Karpas-422 (cell line): ENCODE results near the gene IFNL3. TPM values are rescaled to one million over a fixed set of nuclear protein-coding genes. Genes with fewer than 3 reads are reported as not detected.
"Not testable (repeated sequence)": the region's sequence is repeated elsewhere in the genome, so short reads cannot be mapped to it uniquely, and the experiment has no call there.

Experiments used
- DNase-seq: peaks from one replicate; pipeline ENCODE4 v3.0.0-alpha.2; 2015
- H2AFZ ChIP-seq: fragments of 200-600 bp; sonication (generic); 2 replicates; pipeline ENCODE4 v1.6.1; 2014; ENCODE audit warnings: antibody characterized with exemption, low read length, mixed read lengths
- H3K27ac ChIP-seq: fragments of 200-600 bp; sonication (generic); 2 replicates; pipeline ENCODE4 v1.5.1; 2014; ENCODE audit warnings: mild to moderate bottlenecking, low read length, moderate library complexity
- H3K27me3 ChIP-seq: fragments of 200-600 bp; sonication (generic); 2 replicates; pipeline ENCODE4 v1.6.1; 2014; ENCODE audit warnings: low read length, mixed read lengths
- H3K36me3 ChIP-seq: fragments of 200-600 bp; sonication (generic); 2 replicates; pipeline ENCODE4 v1.6.1; 2014; ENCODE audit warnings: low read length, mixed read lengths; ENCODE audit not compliant: insufficient read depth
- H3K4me1 ChIP-seq: fragments of 200-600 bp; sonication (generic); 2 replicates; pipeline ENCODE4 v1.6.1; 2014; ENCODE audit warnings: mild to moderate bottlenecking, low read length, mixed read lengths
- H3K4me2 ChIP-seq: fragments of 200-600 bp; sonication (generic); 2 replicates; pipeline ENCODE4 v1.6.1; 2014; ENCODE audit warnings: low read length, low read depth, mild to moderate bottlenecking; ENCODE audit not compliant: poor library complexity, severe bottlenecking
- H3K4me3 ChIP-seq: fragments of 200-600 bp; sonication (generic); 2 replicates; pipeline ENCODE4 v1.5.1; 2014; ENCODE audit warnings: mild to moderate bottlenecking, antibody characterized with exemption, low read length, mixed read lengths
- H3K79me2 ChIP-seq: fragments of 200-600 bp; sonication (generic); 2 replicates; pipeline ENCODE4 v1.6.1; 2014; ENCODE audit warnings: mild to moderate bottlenecking, low read length, mixed read lengths
- H3K9ac ChIP-seq: fragments of 200-600 bp; sonication (generic); 2 replicates; pipeline ENCODE4 v1.6.0; 2014; ENCODE audit warnings: low read length
- H3K9me2 ChIP-seq: fragments of 200-600 bp; sonication (generic), shearing (Covaris generic); replicated peaks from 2 replicates; pipeline ENCODE4 v1.6.0; 2014; ENCODE audit warnings: mild to moderate bottlenecking, low read length, moderate library complexity; ENCODE audit not compliant: insufficient read depth
- H3K9me3 ChIP-seq: fragments of 300-700, 200-600 bp; sonication (generic); 2 replicates; pipeline ENCODE4 v1.6.1; 2014; ENCODE audit warnings: low read length, mixed read lengths
- H4K20me1 ChIP-seq: fragments of 200-600 bp; sonication (generic); 2 replicates; pipeline ENCODE4 v1.6.1; 2014; ENCODE audit warnings: mild to moderate bottlenecking, antibody characterized with exemption, low read length, low read depth; ENCODE audit not compliant: insufficient read depth
- total RNA-seq: library from RNA; depleted of rRNA; stranded (reverse); fragments of >200 nt; shearing (Covaris generic); gene quantifications from 2 replicates; pipeline ENCODE4 v1.2.3, GENCODE V29; 2014; ENCODE audit warnings: low replicate concordance

Gene IFNL3
- total RNA-seq, 1 experiment from 2014 or later, result not detected

- Histone ChIP-seq H3K4me3 (no peak overlapping the region), H3K9me2 (no peaks in the 10 kb centered on the region), H4K20me1 (no peaks in the 10 kb centered on the region), H3K36me3 (no peaks in the 10 kb centered on the region), H3K27ac (no peak overlapping the region), H3K9me3 (no peaks in the 10 kb centered on the region), H3K4me1 (peaks cover 6% of the 10 kb centered on the region), H2AFZ (peak overlapping the region; percentile 60; the same call in 1 of the 2 replicates), H3K79me2 (no peaks in the 10 kb centered on the region), H3K4me2 (no peak overlapping the region), H3K9ac (no peak overlapping the region), H3K27me3 (no peaks in the 10 kb centered on the region)
- peak; percentile 67 for DNase-seq
Observed at GRCh38 chr19:39237200-39238184, 7.3 kb downstream of the IFNL3 start.

- Histone ChIP-seq H3K9me2 (no peaks in the 10 kb centered on the region), H2AFZ (no peak overlapping the region), H4K20me1 (no peaks in the 10 kb centered on the region), H3K36me3 (no peaks in the 10 kb centered on the region), H3K4me1 (peaks cover 6% of the 10 kb centered on the region), H3K27me3 (no peaks in the 10 kb centered on the region), H3K27ac (no peak overlapping the region), H3K4me2 (no peak overlapping the region), H3K79me2 (no peaks in the 10 kb centered on the region), H3K9me3 (no peaks in the 10 kb centered on the region), H3K4me3 (no peak overlapping the region), H3K9ac (no peak overlapping the region)
- no peak for DNase-seq
Observed at GRCh38 chr19:39236527-39236926, 8.3 kb downstream of the IFNL3 start.

GRCh38 chr19:39232708-39233107 lies 12.1 kb downstream of the IFNL3 start:
- no peak overlapping the region for H3K9ac ChIP-seq
- H3K4me1 ChIP-seq, result peaks cover 2% of the 10 kb centered on the region
- no peaks in the 10 kb centered on the region for H4K20me1 ChIP-seq
- H3K27me3 ChIP-seq, result no peaks in the 10 kb centered on the region
- H3K9me2 ChIP-seq, result no peaks in the 10 kb centered on the region
- no peak overlapping the region for H3K4me3 ChIP-seq
- no peak overlapping the region for H3K4me2 ChIP-seq
- no peaks in the 10 kb centered on the region for H3K36me3 ChIP-seq
- no peak overlapping the region for H2AFZ ChIP-seq
- no peak for DNase-seq
- no peak overlapping the region for H3K27ac ChIP-seq
- no peaks in the 10 kb centered on the region for H3K79me2 ChIP-seq
- no peaks in the 10 kb centered on the region for H3K9me3 ChIP-seq

GRCh38 chr19:39230096-39230764 lies 14.6 kb downstream of the IFNL3 start:
- H3K9ac ChIP-seq, result no peak overlapping the region
- H3K27me3 ChIP-seq, result no peaks in the 10 kb centered on the region
- H3K9me2 ChIP-seq, result no peaks in the 10 kb centered on the region
- no peaks in the 10 kb centered on the region for H3K9me3 ChIP-seq
- no peak overlapping the region for H3K4me3 ChIP-seq
- H3K36me3 ChIP-seq, result no peaks in the 10 kb centered on the region
- DNase-seq, result no peak
- no peaks in the 10 kb centered on the region for H4K20me1 ChIP-seq
- no peak overlapping the region for H2AFZ ChIP-seq
- no peaks in the 10 kb centered on the region for H3K79me2 ChIP-seq
- no peaks in the 10 kb centered on the region for H3K4me1 ChIP-seq
- H3K4me2 ChIP-seq, result no peak overlapping the region
- no peak overlapping the region for H3K27ac ChIP-seq

- H2AFZ ChIP-seq, result no peak overlapping the region
- no peaks in the 10 kb centered on the region for H3K79me2 ChIP-seq
- no peaks in the 10 kb centered on the region for H3K9me2 ChIP-seq
- H3K4me2 ChIP-seq, result no peak overlapping the region
- H4K20me1 ChIP-seq, result no peaks in the 10 kb centered on the region
- H3K4me1 ChIP-seq, result no peaks in the 10 kb centered on the region
- no peaks in the 10 kb centered on the region for H3K36me3 ChIP-seq
- no peak overlapping the region for H3K9ac ChIP-seq
- no peaks in the 10 kb centered on the region for H3K27me3 ChIP-seq
- no peak overlapping the region for H3K4me3 ChIP-seq
- H3K27ac ChIP-seq, result no peak overlapping the region
- no peaks in the 10 kb centered on the region for H3K9me3 ChIP-seq
- DNase-seq, result no peak
Observed at GRCh38 chr19:39224910-39225309, 19.9 kb downstream of the IFNL3 start.

GRCh38 chr19:39223703-39224279 lies 21.0 kb downstream of the IFNL3 start:
- peak; percentile 44 for DNase-seq

GRCh38 chr19:39219108-39219507 lies 25.7 kb downstream of the IFNL3 start:
- not testable (repeated sequence) for H3K79me2 ChIP-seq

More at GRCh38 chr19:39223703-39224279, 21.0 kb downstream of the IFNL3 start:
- H3K36me3 ChIP-seq, result no peaks in the 10 kb centered on the region
- H4K20me1 ChIP-seq, result no peaks in the 10 kb centered on the region
- H3K9me3 ChIP-seq, result no peaks in the 10 kb centered on the region
- no peak overlapping the region for H3K9ac ChIP-seq
- H3K4me3 ChIP-seq, result no peak overlapping the region
- no peak overlapping the region for H2AFZ ChIP-seq
- H3K27me3 ChIP-seq, result no peaks in the 10 kb centered on the region
- H3K79me2 ChIP-seq, result no peaks in the 10 kb centered on the region
- no peaks in the 10 kb centered on the region for H3K4me1 ChIP-seq
- H3K9me2 ChIP-seq, result no peaks in the 10 kb centered on the region
- no peak overlapping the region for H3K27ac ChIP-seq
- H3K4me2 ChIP-seq, result no peak overlapping the region

More at GRCh38 chr19:39219108-39219507, 25.7 kb downstream of the IFNL3 start:
- not testable (repeated sequence) for H3K4me3 ChIP-seq, H3K36me3 ChIP-seq, H3K4me2 ChIP-seq, H3K9me3 ChIP-seq, H3K27me3 ChIP-seq, H3K9ac ChIP-seq, DNase-seq, H3K27ac ChIP-seq, H2AFZ ChIP-seq, H3K9me2 ChIP-seq, H3K4me1 ChIP-seq, H4K20me1 ChIP-seq
